WI38 (cell line): ENCODE results near the gene KRTAP6-3.

Experiments
- H3K4me3 ChIP-seq: 2 replicates; pipeline ENCODE4 v1.5.1; 2011; ENCODE audit warnings: low read depth, mild to moderate bottlenecking, control low read depth, low read length
- TF ChIP-seq, protein P1 (sequence below): IDR thresholded peaks from 2 replicates; pipeline ENCODE4 v1.5.1; 2012; ENCODE audit warnings: low read depth, mild to moderate bottlenecking, control low read depth, low read length

Gene KRTAP6-3

DNA sequence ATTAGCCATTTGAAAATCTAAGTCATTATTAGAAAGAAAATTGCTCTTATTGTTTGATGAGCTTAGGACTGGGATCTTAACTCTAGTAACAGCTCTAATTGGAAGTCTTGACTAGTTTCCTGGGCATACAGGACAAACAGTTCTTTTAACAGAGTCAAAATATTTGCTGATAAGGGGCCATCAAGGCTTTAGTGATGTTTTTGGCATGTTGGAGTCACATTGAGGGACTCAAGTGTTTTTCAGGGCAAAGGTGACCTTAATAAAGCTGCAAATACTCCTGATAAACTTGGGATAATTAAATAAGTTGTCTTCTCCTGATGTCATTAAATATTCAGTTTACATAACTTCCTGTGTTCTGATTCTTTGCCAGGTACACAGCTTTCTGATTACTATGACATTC, 24.6 kb upstream of the KRTAP6-3 start:
- TF ChIP-seq, protein P1, sequence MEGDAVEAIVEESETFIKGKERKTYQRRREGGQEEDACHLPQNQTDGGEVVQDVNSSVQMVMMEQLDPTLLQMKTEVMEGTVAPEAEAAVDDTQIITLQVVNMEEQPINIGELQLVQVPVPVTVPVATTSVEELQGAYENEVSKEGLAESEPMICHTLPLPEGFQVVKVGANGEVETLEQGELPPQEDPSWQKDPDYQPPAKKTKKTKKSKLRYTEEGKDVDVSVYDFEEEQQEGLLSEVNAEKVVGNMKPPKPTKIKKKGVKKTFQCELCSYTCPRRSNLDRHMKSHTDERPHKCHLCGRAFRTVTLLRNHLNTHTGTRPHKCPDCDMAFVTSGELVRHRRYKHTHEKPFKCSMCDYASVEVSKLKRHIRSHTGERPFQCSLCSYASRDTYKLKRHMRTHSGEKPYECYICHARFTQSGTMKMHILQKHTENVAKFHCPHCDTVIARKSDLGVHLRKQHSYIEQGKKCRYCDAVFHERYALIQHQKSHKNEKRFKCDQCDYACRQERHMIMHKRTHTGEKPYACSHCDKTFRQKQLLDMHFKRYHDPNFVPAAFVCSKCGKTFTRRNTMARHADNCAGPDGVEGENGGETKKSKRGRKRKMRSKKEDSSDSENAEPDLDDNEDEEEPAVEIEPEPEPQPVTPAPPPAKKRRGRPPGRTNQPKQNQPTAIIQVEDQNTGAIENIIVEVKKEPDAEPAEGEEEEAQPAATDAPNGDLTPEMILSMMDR: no peak
- no peak overlapping the region for H3K4me3 ChIP-seq

DNA sequence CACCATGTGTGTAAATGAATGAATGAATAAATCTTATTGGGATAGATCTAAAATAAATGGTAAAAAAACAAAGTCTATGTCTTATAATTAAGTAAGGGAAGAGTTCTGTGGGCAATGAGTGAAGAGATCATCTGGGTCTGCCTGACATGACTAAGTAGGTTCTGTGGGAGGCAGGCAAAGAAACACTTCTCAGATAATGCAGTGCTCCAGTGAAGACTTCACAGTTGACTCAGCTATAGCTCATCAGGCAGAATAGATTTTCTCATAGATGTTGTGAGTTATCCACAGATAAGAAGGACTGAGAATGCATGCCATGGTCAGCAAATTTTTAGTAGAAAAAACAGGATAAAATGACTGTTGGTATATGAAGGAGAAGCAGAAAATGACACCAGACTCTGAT, 14.5 kb upstream of the KRTAP6-3 start:
- TF ChIP-seq, protein P1: no peak
- no peak overlapping the region for H3K4me3 ChIP-seq

DNA sequence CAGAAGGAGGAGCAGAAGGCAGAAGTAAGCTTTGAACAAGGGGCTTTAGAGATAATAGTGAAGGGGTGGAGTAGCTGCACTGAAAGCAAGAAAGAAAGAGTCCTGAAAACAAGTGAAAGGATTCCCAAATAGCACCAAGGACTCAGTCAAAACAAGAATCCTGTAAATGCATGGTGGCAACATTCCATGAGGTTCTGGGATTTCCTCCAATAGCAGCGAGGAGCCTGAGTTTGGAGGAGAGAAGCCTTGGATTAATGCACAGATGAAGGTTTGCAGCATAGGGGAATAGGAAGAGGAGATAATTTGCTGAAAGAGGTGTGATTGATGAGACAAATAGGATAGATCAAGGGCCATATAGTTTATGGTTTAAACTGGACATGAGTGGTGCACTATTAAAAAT, 12.9 kb upstream of the KRTAP6-3 start:
- no peak overlapping the region for H3K4me3 ChIP-seq
- TF ChIP-seq, protein P1: no peak

DNA sequence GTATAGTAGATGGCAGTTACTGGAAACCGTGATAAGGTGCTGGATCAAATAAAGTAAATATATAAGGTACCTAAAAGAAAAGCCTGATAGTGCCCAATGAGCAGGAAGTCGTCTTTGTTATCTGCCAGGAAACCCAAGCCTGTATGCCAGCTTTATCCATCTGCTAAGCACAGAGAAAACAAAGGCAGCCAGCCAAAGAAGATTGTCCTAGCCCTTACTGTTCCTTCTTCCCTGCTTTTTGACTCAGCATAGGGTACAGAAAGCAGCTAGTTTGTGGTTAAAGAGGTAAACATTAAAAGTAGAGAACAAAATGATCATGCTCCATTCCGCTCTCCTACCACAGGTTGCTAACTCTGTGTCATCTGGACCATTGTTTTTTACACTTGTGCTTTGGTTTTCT, 12.1 kb upstream of the KRTAP6-3 start:
- TF ChIP-seq, protein P1: no peak
- no peak overlapping the region for H3K4me3 ChIP-seq

DNA sequence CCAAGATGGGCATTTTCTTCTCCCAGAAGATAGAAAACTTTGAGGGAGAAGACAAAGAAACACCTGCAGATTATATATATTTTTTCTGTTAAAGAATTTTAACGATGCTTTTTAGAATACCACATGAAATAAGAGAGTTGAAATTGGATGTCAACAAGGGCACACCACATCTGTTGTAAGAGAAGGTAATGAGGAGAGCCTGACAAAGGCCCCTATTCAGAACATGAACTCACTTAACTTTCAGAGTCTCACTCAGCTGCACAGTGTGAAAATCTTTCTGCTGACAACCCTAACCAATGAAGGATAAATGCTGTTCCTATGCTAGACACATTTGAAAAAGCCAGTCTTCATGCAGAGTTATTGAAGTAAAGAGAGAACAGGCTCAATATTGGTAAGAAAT, 9.4 kb upstream of the KRTAP6-3 start:
- TF ChIP-seq, protein P1: no peak
- no peak overlapping the region for H3K4me3 ChIP-seq

DNA sequence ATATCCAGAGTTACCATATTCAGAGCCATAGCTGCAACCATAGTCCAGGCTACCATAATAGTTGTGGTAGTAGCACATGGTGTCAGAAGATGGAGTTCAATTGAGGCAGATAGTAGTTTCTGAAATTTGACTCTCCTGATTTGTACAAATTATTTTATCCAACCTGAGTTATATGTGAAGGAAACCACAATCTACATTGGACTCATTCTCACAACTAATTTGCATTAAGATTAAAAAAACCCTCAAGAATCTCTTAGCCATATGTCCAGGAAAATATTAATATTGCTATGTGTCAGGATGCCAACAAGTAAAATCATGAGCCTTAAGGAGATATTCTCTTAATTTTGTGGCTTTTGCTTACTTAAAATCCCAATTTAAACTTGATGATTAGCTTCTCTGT, 1.9 kb upstream of the KRTAP6-3 start, which contains the start of gene KRTAP22-2:
Gene KRTAP22-2, minus strand, starts transcription at position 101 of the 400 bp plus-strand sequence.
- TF ChIP-seq, protein P1: no peak
- H3K4me3 ChIP-seq: no peak within 1 kb of the TSS

DNA sequence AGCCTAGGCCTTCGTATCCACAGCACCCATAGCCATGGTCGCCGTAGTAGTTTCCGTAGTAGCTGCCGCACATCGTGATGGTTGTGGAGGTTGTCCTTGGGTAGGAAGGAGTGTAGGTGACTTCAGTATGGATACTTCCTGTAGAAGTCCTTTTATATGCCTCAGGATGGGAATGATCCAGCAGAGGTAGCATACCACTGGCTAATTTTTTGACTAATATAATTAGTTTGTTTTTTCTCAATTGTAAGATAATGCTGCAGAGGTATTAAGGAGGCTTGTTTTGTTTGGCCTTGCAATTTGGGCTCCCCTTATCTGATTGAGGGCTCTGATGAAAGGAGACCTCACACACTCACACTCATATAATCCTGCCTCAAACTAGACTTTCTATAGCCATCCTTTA, 6.6 kb downstream of the KRTAP6-3 start, which contains the start of gene KRTAP6-2:
Gene KRTAP6-2, minus strand, starts transcription at position 101 of the 400 bp plus-strand sequence. Its CDS starts 28 bp downstream, at position 73.
- TF ChIP-seq, protein P1: no peak

More for the DNA sequence above, 6.6 kb downstream of the KRTAP6-3 start, which contains the start of gene KRTAP6-2:
- H3K4me3 ChIP-seq: no peak within 1 kb of the TSS
